Activated CD4-positive, CD25-positive, alpha-beta regulatory T cell (primary cell): ENCODE data around the gene SENP1.

Experiments
- DNase-seq, 4 experiments: peaks; one replicate each; lab custom pipeline; 2025; lab: John Stamatoyannopoulos, UW

The SENP1 gene

GRCh38 chr12:48000878-48001504 lies 104.9 kb downstream of the SENP1 start:
- DNase-seq = no peak

GRCh38 chr12:47999816-48000215 lies 106.1 kb downstream of the SENP1 start:
- DNase-seq = no peak

- no peak for DNase-seq
These were observed 108.6 kb downstream of the SENP1 start for GRCh38 chr12:47997321-47997720.

GRCh38 chr12:47995981-47996401 lies 109.9 kb downstream of the SENP1 start:
- DNase-seq = no peak

- DNase-seq = no peak
These were observed 112.4 kb downstream of the SENP1 start for GRCh38 chr12:47993491-47993890.
